ENCODE results near the gene DOCK3. TPM values are rescaled to one million over a fixed set of nuclear protein-coding genes. Genes with fewer than 3 reads are reported as not detected.

DOCK3 gene, protein sequence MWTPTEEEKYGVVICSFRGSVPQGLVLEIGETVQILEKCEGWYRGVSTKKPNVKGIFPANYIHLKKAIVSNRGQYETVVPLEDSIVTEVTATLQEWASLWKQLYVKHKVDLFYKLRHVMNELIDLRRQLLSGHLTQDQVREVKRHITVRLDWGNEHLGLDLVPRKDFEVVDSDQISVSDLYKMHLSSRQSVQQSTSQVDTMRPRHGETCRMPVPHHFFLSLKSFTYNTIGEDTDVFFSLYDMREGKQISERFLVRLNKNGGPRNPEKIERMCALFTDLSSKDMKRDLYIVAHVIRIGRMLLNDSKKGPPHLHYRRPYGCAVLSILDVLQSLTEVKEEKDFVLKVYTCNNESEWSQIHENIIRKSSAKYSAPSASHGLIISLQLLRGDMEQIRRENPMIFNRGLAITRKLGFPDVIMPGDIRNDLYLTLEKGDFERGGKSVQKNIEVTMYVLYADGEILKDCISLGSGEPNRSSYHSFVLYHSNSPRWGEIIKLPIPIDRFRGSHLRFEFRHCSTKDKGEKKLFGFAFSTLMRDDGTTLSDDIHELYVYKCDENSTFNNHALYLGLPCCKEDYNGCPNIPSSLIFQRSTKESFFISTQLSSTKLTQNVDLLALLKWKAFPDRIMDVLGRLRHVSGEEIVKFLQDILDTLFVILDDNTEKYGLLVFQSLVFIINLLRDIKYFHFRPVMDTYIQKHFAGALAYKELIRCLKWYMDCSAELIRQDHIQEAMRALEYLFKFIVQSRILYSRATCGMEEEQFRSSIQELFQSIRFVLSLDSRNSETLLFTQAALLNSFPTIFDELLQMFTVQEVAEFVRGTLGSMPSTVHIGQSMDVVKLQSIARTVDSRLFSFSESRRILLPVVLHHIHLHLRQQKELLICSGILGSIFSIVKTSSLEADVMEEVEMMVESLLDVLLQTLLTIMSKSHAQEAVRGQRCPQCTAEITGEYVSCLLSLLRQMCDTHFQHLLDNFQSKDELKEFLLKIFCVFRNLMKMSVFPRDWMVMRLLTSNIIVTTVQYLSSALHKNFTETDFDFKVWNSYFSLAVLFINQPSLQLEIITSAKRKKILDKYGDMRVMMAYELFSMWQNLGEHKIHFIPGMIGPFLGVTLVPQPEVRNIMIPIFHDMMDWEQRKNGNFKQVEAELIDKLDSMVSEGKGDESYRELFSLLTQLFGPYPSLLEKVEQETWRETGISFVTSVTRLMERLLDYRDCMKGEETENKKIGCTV (N-terminal part only)
- 60.7 TPM for total RNA-seq

DNA sequence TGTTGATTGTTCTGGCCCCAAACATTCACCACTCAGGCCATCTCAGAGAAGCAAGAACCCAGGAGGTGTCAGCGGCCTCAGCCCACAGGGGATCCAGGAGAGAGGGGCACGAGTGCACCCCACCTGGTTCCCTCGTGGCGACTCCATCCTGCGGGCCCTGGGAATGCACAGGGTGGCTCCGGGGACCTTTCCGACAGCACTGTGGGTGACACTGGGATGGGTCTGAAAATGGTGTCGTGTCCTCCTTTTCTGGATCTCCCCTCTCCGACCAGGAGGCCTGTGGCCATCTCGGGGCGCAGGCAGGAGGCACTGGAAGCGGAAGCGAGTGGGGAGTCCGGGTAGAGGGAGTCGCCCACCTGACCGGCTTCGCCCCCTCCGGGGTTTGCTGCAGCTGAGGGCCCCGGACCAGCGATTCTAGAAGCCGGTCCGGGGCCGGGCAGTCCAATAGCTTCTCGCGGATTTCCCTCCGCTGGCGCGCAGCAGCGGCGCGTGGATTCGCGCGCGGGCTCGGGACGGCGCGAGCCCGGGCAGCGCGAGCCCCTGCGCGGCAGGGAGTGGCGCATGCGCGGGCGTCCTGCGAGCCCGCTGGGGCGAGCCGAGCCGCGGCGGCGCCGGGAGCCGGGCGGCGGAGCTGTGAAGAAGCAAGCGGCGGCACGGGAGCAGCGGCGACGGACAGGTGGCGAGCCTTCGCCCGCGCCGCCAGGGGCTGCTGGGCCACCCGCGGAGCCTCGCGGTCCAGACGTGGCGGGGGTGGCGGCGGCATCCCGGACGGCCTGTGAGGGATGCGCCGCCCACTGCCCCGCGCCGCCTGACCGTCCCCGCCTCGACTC, at the start of gene DOCK3:
DOCK3 (plus strand) TSS at position 579 of the 830 bp plus-strand sequence. CDS start 337 bp downstream, outside the sequence.

DNA sequence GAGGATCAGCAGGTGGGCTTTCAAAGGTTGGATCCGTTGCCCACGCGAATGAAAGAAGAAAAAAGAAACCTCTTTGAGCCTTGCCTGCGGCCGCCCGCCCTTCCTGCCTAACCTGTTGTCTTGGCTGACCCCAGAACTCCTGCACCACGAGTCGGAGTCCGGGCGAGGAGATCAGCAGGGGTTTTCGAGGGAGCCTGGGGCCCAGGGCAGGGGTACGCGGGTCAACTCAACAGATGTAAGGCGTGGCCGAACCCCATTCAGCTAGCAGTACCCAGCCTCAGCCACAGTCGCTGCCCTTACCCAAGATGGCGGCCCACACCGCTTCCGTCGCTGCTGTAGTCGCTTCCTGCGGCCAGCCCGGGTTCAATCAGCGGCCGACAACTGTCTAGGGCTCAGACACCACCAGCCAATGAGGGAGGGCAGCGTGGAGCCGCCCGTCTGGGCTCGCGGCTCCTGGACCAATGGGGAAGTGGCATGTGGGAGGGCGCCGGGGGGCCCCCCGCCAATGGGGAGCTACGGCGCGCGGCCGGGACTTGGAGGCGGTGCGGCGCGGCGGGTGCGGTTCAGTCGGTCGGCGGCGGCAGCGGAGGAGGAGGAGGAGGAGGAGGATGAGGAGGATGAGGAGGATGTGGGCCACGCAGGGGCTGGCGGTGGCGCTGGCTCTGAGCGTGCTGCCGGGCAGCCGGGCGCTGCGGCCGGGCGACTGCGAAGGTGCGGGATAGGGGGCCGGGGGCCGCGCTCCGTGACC, 710.2 kb downstream of the DOCK3 start, which contains the start of gene MANF:
MANF (plus strand) TSS at position 566 of the 748 bp plus-strand sequence; CDS start at position 618, 52 bp downstream.

DNA sequence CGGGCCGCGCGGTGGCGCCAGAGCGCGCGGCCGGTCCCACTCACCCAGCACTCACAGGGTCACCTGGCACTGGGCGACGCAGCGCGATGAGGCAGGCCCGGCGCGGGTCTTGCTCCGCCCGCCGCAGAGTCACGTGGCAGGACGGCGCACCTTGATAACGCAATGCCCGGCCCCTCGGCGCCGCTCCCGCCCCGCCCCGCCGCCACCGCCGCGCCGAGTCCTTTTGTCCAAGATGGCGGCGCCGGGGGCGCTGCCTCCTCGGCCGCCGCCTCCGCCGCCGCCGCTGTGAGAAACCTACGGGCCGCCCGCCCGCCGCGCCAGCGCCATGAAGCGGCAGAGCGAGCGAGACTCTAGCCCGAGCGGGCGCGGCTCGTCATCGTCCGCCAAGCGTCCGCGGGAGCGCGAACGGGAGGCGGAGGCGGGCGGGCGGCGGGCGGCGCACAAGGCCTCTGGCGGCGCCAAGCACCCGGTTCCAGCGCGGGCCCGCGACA, 716.4 kb downstream of the DOCK3 start, which contains the start of gene RBM15B:
RBM15B (plus strand) TSS at position 211 of the 491 bp plus-strand sequence; CDS start at position 326, 115 bp downstream.

Small RNAs within 50 kb of the gene (small RNA-seq; reads per million reads assigned to genes)
- gene MIR4787 (ENCODE audit: low replicate concordance), result 0.18 reads per million
- not detected for gene PPIAP69 (ENCODE audit: low replicate concordance)

Other genes with a start within 250 kb of the DOCK3 start
- gene CACNA2D2, start 171.3 kb upstream of the DOCK3 start, total RNA-seq, result 4.1 TPM
- gene C3orf18, start 107.2 kb upstream of the DOCK3 start, total RNA-seq, result 12.2 TPM
- gene HEMK1, start 105.4 kb upstream of the DOCK3 start, total RNA-seq, result 11.6 TPM
- 0.63 TPM for gene CISH, start 63.2 kb upstream of the DOCK3 start, total RNA-seq
- gene MAPKAPK3, start 57.8 kb upstream of the DOCK3 start, total RNA-seq, result 5.3 TPM

Measured in parietal lobe (tissue), 2 donors.